ENCODE results near the gene PHF8.

The PHF8 gene

DNA sequence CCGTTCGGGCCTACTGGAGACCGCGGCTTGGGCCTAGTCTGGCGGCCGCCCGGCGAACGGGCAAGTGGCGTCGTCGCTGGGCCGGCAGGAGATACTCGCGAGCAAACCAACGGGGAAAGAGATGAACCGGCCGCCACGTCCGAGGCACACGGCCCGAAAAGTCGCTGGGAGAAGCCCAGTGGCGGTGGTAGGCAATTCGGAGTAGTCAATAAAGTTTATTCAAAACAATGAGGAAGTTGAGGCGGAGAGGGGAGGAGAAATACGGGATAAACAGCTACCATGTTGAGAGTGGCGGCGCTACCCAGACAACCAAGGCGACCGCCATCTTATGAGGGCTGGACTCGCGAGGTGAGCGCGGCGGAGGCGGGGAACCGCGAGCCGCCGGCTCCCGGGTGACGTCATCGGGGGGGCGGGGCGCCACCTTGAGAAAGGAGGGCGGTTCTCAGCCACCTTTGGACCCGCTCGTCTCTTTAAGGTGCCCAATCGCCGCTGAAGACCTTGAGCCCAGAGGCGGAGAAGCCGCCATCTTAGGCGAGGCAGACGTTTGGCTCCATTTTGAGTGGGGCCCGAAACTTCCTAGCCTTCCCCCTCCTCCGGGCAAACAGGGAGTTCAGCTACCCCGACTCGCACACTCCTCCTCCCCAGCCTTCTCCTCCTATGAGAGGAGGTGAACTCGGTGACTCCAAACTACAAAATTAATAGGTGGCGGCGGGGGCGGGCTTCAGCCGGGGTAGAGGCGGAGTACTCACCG is at the start of gene PHF8:
Gene PHF8 (minus strand): TSS at position 348 of the 751 bp plus-strand sequence. CDS start 1,745 bp downstream, outside the sequence.
- peak; percentile 100 for DNase-seq (ENCODE audit: low read depth, low spot score)

DNA sequence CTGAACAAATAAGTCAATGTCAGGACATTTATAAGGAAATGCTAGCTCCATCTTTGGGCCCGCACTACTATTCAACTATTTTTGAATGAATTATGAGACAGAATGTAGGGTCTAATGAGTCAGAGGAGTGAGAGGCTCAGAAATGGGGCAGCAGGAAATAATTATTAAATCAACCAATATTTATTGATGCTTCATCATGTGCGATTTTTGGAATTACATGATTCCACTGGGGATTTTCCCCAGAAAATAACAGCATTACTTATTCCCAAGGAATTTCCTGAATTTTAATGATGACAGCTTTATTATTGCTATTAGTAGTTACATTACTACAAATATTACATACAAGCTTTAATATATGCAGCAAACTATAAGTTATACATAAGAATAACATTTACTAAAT is 49.3 kb upstream of the PHF8 start:
- no peak for DNase-seq (ENCODE audit: low read depth, low spot score)

DNA sequence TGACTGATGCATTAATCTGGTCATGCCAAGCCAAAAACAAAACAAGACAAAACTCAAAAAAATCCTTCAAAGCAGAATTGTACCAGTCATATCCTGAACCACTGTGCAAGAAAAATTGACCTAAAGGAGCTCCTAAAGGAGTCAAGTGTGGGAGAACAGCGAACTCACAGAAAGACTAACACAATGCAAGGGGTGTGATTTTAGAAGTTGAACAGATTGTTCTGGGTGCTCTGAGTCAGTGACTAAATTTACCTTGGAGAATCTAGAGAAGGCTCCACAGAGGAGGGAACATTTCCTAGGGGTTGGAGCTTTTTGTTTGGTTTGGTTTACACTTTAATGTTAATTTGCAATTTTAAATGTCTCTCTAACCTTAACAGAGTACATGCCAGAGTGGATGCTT is 48.9 kb upstream of the PHF8 start:
- no peak for DNase-seq (ENCODE audit: low read depth, low spot score)

DNA sequence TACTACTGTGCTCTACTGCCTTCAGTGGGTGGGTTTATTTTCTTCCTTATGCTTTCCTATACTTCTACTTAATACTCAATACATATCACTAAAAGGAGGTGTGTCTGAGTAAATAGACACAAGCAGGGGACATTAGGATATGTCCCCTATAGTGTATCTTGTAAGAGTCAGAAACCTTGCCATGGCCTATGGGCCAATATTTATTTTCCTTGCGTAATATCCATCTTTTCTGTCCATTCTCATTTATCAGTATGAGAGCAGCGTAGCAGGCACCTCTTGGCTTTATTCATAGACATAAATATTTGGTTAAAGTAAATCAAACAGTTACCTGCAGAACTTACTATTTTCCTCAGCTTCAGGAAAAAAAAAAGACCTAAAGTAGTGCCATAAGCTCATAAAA is 46.6 kb upstream of the PHF8 start:
- no peak for DNase-seq (ENCODE audit: low read depth, low spot score)

DNA sequence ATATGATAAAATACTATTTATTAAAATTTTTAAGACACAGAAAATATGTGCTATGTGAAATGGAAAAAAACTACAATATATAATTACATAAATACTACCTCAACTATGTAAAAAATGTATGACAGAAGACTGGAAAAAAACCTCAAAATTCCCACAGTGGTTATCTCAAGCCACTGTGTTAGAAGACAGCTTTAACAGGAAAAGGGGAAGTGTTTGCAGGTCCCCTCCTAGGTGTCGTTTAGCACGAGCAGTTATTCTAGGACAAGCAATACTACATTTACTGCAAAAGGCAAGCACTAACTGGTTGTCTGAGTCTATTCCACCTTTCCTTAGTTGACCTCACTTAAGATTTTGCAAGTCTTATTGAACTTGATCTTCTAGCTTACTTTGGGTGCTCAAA is 44.9 kb upstream of the PHF8 start:
- DNase-seq (ENCODE audit: low read depth, low spot score) = no peak

DNA sequence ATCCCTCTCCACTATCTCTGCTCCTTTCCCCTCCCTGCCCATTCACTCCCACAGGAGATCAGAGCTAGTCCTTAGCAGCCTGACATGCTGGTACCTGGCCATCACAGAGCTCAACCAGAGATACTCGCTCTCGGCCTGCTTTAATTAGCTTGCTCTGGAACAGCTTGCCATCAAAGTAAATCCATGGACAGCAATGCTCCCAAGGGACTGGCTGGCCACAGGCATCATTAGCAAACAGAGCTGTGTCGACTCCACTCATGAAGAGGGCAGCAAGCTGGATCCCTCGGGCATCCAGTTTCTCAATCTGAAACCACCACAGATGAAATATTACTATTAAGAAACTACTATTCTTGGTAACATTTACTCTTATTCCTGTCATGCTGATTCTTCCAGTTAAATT is 43.4 kb upstream of the PHF8 start:
- DNase-seq (ENCODE audit: low read depth, low spot score) = peak; percentile 4

DNA sequence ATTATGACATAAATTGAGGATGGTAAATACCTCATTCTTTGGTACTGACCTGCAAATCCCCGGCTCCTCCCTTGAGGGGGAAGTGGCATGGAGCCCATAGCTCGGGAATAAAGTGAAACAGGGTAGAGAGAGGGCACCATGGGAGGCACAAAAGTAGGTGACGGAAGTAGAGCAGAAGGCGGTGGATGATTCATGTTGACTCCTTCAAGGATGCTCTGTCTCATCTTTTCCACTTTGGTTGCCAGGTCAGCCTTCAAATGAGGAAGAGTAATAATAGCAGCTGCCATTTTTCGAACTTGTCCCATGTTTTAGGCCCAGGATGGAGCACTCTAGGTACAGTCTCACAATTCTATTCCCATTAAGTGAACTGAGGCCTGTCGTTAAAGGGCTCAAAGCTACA is 41.4 kb upstream of the PHF8 start:
- no peak for DNase-seq (ENCODE audit: low read depth, low spot score)

DNA sequence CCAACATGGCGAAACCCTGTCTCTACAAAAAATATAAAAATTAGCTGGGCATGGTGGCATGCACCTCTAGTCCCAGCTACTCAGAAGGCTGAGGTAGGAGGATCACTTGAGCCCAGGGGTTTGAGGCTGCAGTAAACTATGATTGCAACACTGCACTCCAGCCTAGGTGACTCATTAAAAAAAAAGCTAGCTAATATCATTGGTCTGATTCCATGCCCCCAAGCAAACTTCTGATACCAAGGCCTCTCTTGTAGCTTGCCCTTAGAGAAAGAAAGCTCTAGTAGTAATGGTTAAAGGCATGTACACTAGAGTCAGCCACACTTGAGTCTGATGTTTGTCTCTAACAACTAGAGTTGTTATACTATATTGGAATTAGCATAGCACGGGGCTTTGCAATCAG is 32.6 kb upstream of the PHF8 start:
- peak; percentile 3 for DNase-seq (ENCODE audit: low read depth, low spot score)

DNA sequence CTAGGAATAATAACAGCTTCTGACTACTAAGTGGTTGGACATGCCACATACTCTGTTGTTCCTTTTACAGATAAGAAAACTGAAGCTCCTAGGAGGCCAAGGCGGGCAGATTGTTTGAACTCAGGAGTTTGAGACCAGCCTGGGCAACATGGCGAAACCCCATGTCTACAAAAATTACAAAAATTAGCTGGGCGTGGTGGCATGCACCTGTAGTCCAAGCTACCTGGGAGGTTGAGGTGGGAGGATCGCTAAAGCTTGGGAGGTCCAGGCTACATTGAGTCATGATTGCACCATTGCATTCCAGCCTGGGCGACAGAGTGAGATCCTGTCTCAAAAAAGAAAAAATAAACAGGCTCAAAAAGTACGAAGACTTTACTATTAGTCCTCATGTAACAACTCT is 30.6 kb upstream of the PHF8 start:
- no peak for DNase-seq (ENCODE audit: low read depth, low spot score)

DNA sequence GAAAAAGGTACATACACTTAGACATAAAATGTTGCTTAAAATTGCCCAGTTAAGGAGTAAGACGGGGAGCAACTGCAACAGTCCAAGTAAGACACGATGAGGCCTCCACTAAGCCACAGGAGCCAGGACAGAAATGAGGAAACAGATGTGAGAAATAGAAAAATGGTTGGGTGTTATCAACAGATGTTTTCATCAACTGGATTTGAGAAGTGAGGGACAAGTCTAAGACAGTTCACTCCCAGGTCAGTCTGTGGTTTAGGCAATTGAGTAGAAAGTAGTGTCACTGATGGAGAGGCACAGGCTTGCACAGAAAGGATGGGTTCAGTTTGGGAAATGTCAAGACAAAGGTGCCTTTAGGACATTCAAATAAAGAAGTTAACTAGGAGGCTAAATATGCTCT is 23.5 kb upstream of the PHF8 start:
- DNase-seq (ENCODE audit: low read depth, low spot score) = no peak

DNA sequence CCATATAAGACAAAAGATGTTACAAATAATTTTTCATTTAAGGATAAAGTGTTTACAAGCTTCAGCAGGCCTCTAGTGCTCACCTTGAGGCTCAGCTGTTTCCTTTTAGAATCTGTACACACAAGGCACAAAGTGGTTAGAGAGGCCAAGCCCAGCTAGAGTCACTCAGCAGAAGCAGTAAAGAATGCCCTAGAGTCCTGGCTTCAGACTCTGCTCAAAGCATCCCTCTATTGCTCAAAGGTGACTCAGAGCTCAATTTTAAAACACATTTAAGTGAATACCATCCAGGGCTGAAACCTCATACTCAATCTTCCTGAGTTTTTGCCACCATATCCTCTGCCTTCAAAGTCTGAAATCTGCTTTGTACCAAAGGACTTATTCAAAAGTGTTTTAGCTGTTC is 22.6 kb upstream of the PHF8 start:
- DNase-seq (ENCODE audit: low read depth, low spot score) = no peak

DNA sequence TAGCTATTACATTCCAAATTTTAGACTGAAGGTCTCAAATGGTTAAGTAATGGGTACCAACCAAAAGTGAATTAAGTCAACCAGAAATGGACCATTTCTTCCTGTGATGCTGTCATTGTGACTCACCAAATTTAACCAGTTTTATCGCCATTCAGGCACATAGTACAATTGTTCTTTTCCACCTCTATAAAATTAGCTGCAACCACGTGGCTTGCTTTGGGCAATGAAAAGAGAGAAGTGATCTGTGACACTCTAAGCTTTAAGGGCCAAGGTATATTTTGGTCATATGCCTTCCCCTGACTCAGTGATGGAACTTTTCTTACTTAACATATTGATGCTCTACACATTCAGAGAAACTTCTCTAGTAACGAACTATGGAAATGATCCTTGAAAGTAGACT is 20.3 kb upstream of the PHF8 start:
- no peak for DNase-seq (ENCODE audit: low read depth, low spot score)

DNA sequence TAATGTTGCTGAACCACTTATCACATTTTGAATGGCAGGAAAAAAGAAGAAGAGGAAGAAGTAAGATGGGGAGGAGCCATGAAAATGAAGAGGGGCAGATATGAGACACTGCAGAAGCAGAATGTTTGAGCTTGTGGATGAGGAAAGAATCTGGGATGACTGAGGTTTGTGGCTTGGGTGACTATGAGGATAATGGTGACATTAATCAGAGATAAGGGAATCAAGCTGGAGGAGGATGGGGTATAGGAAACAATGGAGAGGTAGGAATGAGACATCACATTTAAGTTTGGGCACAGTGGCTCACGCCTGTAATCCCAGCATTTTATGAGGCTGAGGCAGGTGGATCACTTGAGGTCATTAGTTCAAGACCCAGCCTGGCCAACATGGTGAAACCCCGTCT is 19.1 kb upstream of the PHF8 start:
- DNase-seq (ENCODE audit: low read depth, low spot score) = no peak

DNA sequence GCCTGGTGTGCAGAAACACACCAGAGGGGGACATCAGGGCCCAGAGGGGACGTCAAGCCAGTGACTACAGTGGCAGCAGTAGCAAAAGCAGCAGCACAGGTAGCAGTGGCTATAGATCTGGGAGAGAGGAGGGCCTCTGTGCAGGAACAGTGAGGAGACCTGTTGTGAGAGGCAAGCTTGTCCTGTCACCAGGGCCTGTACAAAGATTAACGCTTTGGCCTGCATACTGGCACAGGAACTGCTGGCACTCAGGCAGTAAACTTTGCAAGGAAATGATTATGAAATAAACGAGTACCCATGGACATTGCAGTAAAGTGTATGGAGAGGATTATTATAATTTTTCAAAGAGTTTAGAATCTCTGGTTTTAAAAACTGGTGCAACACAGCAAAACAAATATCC is 5.5 kb upstream of the PHF8 start:
- peak; percentile 14 for DNase-seq (ENCODE audit: low read depth, low spot score)

DNA sequence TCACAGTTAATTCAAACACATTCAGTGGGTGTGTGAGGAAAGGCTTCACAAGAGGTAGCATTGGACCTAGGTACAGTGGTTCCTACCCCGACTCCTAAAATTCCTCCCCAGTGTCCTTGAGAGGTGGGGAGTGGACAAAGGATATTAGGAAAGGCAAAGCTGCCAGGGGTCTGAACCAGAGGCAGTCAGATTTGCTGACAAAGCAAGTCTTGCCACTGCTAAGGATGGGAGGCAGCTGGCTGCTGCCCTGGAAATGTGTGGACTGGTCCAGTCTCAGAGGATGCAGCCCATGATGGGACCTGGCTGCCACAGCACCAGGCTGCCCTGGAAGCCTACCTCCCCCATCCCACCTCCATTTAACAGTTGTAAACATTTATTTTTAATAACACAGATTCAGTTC is 4.1 kb upstream of the PHF8 start:
- peak; percentile 24 for DNase-seq (ENCODE audit: low read depth, low spot score)

DNA sequence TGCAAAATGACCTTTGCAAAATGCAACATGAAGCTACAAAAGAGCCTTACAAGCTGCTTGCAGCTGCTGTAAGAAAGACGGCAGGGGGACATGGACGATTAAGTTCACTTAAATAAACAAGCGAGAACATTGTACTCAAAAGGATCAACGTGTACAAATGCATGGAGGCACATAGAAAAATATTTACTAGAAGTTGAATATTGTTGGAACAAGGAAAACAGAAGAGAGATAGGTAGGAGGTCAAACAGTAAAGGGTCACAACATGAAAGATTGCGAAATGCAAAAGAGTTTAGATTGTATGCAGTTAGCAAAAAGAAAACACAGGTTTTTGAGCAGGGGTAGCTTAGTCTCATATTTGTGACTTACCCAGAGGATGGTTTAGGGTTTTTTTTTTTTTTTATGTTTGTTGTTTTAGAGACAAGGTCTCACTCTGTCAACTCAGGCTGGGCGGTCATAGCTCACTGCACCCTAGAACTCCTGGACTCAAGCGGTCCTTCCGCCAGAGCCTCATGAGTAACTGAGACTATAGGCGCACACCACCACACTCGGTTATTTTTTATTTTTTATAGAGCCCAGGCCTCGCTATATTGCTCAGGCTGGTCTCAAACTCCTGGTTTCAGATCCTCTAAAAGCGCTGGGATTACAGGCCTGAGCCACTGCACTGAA is 1.4 kb upstream of the PHF8 start:
- DNase-seq (ENCODE audit: low read depth, low spot score) = no peak

DNA sequence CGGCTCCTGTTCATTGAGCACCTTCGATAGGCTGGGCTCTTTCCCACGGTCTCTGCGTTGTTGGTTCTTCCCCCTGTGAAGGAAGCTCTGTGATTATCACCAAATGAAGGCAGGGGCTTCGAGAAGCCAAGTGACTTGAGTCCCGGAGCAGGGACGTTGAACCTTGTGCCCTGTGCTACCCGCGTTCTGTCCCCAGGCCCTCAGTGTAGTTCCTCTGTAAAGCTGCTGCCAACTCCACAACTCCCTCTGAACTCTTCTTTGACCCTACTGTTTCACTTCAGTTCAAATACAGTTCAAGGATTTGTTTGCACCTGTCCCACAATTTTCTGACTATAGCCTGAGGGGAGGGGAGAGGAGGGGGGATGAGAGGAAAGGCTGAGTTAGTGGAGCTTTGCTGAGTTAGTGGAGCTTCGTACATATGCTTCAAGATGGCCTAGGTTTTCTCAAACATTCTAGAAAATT is 635 bp upstream of the PHF8 start:
- DNase-seq (ENCODE audit: low read depth, low spot score) = no peak

DNA sequence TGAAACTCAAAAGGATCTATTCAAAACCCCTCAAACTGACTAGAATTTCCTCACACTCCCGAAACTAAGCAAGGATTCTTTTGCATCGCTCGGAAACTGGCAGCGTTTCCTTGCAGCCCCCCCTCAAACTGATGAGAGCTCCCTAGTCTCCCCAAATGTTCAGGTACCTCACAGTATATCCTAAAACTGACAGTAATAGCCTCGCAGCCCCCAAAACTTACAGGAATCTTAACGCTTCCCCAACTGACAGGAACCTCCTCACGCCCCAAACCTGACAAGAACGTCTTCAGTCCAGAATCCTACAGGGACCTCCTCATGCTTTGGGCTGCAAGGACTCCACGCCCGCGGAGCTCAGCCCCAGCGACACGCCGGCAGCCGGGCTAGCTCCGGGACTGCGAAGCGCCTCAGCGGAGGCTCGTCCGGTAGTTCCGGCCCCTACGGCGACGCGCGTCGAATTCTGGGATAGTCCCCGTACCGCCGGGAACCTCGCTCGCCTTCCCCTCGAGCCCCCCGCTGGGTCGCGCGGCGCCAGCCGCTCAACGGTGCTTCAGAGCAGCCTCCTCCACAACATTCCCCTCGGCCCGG is 640 bp downstream of the PHF8 start:
- no peak for DNase-seq (ENCODE audit: low read depth, low spot score)

DNA sequence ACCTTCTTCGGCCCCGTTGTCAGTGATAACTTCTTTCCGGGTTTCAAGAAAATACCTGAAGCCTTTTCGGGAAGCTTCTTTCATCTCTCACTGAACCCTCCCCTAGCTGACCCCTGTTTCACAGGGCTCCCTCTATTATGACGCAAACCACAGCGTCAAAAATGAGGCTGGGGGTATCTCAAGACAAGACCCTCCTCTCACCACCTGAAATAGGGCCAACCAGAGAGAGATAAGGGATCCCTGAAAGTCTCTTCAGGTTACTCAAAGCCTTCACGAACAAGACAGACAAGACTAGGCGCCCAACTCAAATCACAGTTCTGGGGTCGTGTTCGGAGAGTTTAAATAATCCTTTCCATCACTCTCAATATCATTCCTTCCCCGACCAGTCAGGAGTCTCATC is 1.2 kb downstream of the PHF8 start:
- DNase-seq (ENCODE audit: low read depth, low spot score) = peak; percentile 30

DNA sequence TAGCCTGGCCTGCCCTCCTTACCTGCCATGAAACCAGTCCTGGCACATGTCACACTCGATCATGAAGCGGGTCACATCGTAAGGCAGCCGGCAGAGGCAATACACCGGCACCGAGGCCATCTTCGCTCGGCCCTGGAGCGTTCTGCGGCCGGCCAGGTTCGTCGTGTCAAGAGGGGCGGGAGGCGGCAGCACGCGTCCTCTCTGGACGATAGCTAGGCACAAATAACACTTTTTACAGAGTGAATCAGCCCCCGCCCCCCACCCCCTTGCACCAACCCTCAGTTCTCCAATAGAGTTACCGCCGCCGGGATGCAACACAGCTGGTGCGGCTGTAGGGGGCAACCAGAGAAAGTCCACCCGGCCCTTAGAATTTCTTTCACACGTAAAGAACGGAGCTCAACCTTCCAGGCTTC is 1.7 kb downstream of the PHF8 start:
- DNase-seq (ENCODE audit: low read depth, low spot score) = peak; percentile 87

DNA sequence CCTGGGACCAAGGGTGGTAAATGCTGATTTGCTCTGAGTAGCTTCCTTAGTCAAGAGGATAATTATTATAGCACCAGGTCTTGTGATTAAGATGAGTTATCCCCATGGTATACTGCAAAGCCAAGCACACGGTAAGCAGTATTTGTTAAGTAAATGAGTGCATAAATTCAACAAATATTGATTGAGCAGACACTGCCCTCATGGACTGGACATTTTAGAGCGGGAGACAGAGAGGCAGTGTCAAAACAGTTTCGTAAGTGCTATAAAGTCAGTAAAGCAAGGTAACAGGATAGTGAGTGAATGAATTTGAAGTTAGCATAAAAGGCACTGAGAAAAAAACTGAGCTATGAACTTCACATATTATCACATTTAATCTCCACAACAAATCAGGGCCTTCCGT is 13.9 kb downstream of the PHF8 start:
- no peak for DNase-seq (ENCODE audit: low read depth, low spot score)

DNA sequence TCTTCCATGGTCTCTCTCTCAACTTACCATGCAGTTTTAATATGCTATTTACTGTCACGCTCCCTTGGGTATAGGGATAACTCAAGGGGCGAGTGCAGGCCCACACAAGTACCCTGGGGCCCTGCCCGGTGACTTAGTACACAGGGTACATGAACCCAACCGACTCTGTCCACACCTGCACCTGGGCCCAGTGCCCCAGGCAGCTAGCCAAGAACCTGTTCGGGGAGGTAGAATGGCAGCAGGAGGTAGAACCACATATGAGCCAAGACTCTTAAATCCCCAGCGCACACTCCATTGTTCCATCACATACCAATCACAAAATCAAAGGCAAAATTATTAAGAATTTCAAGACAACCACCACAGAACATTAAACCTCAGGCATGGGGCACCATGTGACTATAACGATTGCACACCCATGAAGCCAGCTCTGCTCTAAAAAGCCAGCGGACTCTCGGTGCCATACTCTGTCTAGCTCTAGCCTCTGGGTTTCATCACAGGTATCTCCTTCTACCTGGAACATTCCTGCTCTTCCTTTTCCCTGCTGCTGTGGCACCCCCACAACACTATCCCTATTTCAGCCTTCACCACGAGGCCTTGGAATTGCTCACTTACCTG is 14.6 kb downstream of the PHF8 start:
- DNase-seq (ENCODE audit: low read depth, low spot score) = peak; percentile 17

DNA sequence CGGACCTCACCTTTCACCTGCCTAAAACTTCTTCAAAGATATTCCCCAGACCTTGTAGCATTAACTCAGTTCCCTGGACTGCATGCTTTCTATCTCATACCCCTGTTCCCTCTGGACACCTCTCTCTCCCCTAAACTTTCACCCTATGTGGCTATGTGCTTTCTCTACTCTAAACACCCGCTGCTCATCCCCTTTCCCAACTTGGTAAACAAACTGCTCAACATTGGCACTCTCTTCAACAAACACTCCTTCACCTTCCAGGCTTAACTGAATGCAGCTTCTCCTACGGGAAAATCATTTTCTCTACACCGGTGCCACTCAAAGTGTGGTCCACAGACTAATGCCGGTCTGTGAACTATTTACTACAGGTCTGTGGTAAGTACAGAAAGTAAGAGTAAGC is 19.9 kb downstream of the PHF8 start:
- DNase-seq (ENCODE audit: low read depth, low spot score) = no peak
